NCI-H187 treated with DMSO at 0.1 percent for 48 hours (cell line): ENCODE measurements around the gene RGS3.

Experiments used
- DNase-seq: peaks from one replicate; lab custom pipeline; 2025; lab: John Stamatoyannopoulos, UW

Gene RGS3

GRCh38 chr9:113619491-113620376, 156.2 kb downstream of the RGS3 start:
- DNase-seq: no peak

GRCh38 chr9:113620377-113621161, 157.0 kb downstream of the RGS3 start:
- DNase-seq: no peak

- DNase-seq: no peak
These were observed 157.8 kb downstream of the RGS3 start for GRCh38 chr9:113621309-113621791.

- no peak for DNase-seq
These were observed 158.5 kb downstream of the RGS3 start for GRCh38 chr9:113621980-113622379.

GRCh38 chr9:113622600-113623400, 159.3 kb downstream of the RGS3 start:
- no peak for DNase-seq

- DNase-seq: no peak
These were observed 160.4 kb downstream of the RGS3 start for GRCh38 chr9:113623851-113624485.

GRCh38 chr9:113624721-113625120, 161.2 kb downstream of the RGS3 start:
- DNase-seq: no peak

- DNase-seq: no peak
These were observed 162.0 kb downstream of the RGS3 start for GRCh38 chr9:113625486-113625885.

GRCh38 chr9:113626735-113627495, 163.4 kb downstream of the RGS3 start:
- DNase-seq: no peak

- DNase-seq: no peak
These were observed 165.1 kb downstream of the RGS3 start for GRCh38 chr9:113628621-113629020.

- no peak for DNase-seq
These were observed 167.0 kb downstream of the RGS3 start for GRCh38 chr9:113630386-113631136.

- DNase-seq: no peak
These were observed 167.7 kb downstream of the RGS3 start for GRCh38 chr9:113631137-113631765.

- DNase-seq: no peak
These were observed 168.5 kb downstream of the RGS3 start for GRCh38 chr9:113631871-113632665.

GRCh38 chr9:113632776-113633590, 169.5 kb downstream of the RGS3 start:
- no peak for DNase-seq

- DNase-seq: no peak
These were observed 170.5 kb downstream of the RGS3 start for GRCh38 chr9:113633782-113634595.

- no peak for DNase-seq
These were observed 171.3 kb downstream of the RGS3 start for GRCh38 chr9:113634596-113635515.
